ENCODE measurements around the gene TRPM3.

Gene TRPM3
- 0 to 0.07 reads per million in 2 donors for total RNA-seq

DNA sequence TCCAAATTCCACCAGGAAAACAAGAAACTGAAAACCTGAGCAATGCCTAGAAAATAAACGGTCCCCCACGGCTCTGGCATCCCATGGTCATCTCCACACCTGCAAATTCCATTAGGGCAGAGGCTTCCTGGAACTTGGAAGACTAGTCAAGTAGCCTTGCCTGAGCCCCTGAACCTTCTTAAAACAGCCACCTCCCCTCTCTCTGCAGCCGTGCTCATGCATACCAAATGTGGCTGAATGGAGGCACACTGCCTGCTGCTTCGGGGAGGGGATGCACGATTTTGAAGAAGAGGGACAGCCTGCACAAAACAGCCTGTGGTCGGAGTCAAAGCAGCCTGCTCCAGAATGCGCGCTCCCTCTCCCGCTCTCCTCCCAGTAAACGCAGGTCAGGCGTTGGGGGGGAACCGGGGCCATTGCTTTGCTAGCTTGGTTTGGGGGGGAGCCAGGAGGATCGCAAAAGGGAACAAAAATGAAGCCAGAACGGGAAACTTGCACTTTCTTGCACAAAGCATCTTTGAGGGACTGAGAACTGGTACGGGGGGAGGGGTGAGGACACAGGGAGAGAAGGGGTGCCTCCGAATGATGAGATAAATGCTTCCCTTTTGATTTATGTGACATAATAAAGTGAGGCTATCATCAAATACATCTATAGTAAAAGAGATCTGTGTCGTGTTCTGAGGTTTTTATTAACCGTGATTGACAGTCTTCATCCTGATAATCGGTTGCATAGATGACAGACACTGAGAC is at the start of gene TRPM3:
TRPM3 (minus strand) TSS at position 347 of the 747 bp plus-strand sequence; CDS start at position 80, 267 bp downstream.
- no peak for DNase-seq

DNA sequence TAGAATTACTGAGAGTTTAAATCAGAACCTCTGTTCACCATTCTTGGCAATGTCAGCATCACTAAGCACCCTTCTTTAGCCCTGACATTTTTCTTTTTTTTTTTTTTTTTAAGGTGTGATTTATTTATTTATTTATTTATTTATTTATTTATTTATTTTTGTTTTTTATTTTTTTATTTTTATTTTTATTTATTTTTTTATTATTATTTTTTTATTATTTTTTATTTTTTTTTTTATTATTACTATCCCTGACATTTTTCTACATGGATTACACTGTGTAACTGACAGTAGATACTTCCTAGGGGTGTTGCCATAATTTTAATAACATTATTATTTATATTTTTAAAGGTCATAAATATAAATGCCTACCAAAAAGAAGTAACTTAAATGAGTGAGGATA is 47.0 kb upstream of the TRPM3 start:
- no peak for DNase-seq

DNA sequence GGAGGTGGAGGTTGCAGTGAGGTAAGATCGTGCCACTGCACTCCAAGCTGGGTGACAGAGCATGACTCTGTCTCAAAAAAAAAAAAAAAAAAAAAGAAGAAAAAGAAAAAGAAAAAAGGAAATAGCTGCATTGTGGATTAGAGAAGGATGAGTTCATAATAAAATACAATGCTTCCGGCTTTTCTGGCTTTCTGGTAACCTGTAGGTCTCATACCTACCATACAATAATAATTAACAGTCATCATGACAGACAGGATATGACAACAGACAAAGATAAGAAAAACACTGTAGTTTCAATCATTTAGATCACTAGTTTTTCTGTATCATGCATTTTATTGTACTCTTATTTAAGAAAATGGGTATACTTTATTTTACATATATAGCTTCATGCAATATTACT is 40.7 kb upstream of the TRPM3 start:
- no peak for DNase-seq

GRCh38 chr9:71157731-71158130 is 36.3 kb upstream of the TRPM3 start:
- DNase-seq, result no peak

GRCh38 chr9:71147368-71147767 is 25.9 kb upstream of the TRPM3 start:
- DNase-seq, result no peak

GRCh38 chr9:71146511-71146910 is 25.1 kb upstream of the TRPM3 start:
- DNase-seq, result no peak

DNA sequence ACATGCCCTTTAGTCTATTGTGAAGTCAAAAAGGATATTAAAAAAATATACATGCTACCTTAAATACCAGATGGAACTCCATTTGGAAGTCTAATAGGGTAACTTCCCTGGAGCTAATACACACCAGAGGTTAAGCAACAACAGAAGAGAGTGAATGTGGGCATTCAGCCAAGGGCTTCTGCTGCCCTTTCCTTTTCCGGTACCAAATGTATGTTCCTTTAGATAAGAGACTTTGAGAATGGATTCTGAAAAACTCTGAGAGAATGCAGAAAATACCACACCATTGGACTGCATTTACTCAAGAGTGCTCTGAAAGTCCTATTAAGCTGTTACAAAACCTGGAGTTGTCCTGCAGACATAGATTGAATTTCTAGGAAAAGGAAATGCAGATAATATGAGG is 23.8 kb upstream of the TRPM3 start:
- DNase-seq, result no peak

DNA sequence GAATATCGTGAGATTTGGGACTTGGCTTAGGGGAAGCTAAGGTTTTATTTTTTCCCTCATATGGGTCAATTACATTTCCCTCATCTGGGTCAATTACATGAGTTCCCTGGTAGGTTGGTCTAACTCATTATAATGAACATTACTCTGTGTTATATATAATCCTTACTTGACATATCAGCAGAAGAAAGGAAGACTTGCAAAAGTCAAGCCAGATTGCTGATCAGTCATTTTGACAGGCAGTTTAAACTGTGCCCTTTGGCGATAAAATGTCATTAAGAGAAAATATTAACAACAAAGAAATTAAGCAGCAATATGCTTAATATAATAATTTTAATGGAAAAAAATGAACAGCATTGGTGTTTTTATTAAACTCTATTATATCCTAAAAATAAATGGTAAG is 23.1 kb upstream of the TRPM3 start:
- no peak for DNase-seq

GRCh38 chr9:71136696-71137095 is 15.3 kb upstream of the TRPM3 start:
- no peak for DNase-seq

- DNase-seq, result no peak
These were observed 9.7 kb upstream of the TRPM3 start for GRCh38 chr9:71131145-71131544.

- no peak for DNase-seq
These were observed 9.1 kb upstream of the TRPM3 start for GRCh38 chr9:71130521-71130920.

DNA sequence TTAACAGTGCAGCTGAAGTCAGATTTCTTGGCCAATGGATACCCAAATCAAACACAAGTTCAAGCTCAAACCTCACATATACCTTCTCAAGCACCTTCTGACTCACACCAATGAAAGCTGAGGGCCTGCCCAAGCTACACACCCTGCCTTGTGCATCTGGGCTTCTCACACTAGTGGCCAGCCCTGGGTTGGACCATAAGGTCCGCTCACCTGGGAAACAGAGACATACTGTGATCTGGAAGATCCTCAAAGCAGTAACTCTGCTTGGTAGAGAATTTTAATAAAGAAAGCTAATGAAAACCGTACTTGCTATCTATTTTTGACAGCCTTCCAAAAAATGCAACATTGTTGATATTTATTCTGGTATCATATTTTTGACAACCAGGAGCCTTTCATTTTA is 7.4 kb upstream of the TRPM3 start:
- no peak for DNase-seq

DNA sequence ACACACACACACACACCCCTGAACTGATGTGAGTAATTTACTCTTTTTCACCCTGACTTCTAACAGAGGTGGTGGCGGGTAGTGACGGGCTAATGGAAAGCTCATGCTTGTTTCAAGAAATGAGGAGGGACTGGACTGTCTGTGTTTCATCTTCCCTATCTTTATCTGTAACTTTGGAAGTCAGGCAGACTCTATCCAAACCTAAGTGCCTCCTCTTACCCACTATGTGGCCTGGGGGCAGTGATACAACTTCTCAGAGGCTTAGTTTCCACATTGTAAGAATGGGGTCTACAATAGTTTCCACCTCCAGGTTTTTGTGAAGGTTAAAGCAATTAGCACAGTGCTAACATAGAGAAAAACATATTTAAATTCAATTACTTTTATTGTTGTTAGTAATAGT is 5.9 kb upstream of the TRPM3 start:
- DNase-seq, result no peak

DNA sequence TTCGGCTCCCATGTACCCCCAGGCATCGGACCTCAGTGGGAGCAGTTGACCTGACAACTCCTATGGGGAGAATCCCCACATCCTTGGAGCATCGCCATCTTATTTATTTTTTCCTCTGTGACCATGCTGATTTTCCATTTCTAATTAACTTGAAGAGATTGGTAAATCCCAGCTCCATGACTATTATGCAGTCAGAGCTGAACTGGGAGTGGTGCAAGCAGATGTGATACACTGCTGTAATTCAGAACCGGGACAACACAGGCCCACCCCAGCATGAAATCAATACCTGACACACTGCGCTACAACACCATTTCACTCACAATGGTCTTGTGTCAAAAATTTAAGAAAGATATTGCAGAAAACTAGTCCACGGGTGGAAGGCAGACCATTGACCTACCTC is 1.0 kb upstream of the TRPM3 start:
- no peak for DNase-seq

DNA sequence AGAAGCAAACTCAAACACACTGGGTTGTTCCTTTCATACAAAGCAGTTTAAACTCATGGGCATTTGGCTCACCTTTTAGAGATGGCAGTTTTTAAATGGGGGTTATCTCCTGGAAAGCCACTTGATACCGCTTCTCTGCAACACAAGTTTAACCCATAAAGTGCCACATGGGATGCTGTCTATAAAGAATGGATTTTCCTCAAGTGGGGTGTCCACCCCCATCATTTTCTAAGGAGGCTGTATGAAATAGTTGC is 528 bp upstream of the TRPM3 start:
- no peak for DNase-seq

DNA sequence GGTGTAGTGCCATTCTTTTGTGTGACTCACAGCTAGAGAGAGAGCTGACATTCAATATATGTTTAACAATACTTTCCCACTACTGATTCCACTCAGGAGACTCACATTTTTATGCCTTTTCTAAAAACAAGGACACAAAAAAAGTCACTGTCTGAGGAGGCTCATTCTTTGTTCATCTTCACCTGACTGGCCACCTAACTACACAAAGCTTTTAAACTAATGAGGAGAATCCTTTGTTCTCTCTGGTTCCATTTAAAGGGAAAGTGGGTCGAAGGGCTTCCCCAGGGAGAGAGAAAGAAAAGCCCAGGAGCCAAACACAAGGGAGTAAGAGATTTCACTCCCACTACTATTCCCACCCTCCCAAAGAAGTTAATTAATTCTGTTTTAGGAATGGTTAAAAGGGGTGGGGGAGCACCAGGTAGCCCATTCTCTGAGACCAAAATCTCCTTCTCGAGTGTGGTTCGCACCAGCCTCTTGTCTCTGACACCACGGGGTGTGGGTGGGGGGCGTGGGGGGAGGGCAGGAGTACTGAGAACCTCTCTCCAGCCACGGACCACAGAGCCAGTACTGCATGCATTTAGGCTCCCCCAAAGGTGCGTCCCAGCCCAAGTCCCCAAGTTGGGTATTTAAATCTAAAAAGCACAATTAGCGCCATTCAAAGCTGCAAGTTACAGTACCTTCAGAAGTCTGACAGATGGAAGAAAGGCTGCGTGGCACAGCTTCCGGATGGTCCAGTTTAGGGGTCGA is 747 bp downstream of the TRPM3 start:
- no peak for DNase-seq

- no peak for DNase-seq
These were observed 1.7 kb downstream of the TRPM3 start for GRCh38 chr9:71119746-71120145.

- no peak for DNase-seq
These were observed 3.1 kb downstream of the TRPM3 start for GRCh38 chr9:71118324-71118723.

GRCh38 chr9:71115448-71115975 is 5.9 kb downstream of the TRPM3 start:
- DNase-seq, result no peak

GRCh38 chr9:71112866-71113265 is 8.6 kb downstream of the TRPM3 start:
- no peak for DNase-seq

DNA sequence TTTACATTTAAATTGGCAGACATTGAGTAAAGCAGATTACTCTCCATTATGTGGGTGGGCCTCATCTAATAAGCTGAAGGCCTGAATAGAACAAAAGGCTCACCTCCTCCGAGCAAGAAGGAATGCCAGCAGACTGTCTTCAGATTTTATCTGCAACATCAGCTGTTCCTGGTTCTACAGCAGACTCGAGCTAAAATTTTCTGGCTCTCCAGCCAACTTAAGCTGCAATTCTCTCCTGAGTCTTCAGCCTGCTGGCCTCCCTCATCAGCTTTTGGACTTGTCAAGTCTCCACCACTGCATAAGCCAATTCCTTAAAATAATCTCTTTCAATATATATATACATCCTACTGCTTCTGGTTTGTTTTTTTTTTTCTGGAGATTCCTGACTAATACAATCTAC is 12.5 kb downstream of the TRPM3 start:
- DNase-seq, result no peak

GRCh38 chr9:71106992-71107391 is 14.4 kb downstream of the TRPM3 start:
- DNase-seq, result no peak

DNA sequence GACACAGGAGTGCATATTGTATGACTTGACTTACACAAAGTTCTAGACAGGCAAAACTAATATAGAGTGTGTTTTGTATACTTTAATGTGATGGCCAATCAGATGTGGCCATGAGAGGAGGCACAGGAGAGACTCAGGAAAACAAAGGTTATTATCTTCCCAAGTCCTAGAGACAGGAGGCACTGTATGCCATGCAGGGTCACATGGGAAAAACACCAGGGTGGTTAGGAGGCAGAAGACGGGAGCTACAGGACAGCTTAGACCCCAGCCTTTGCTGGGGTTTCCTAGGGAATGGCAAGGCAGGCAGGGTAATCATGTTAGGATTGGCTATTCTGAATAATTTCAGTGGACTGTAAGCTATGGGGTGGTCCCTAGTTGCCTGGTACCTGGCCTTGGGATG is 16.2 kb downstream of the TRPM3 start:
- DNase-seq, result no peak

- no peak for DNase-seq
These were observed 22.6 kb downstream of the TRPM3 start for GRCh38 chr9:71098801-71099200.

GRCh38 chr9:71097671-71098070 is 23.8 kb downstream of the TRPM3 start:
- DNase-seq, result no peak

Data from T-helper 2 cell (primary cell).